Activated naive CD8-positive, alpha-beta T cell treated with anti-CD3 and anti-CD28 coated beads for 36 hours (primary cell): ENCODE measurements around the gene MCTP1. TPM values are rescaled to one million over a fixed set of nuclear protein-coding genes. Genes with fewer than 3 reads are reported as not detected.

Source experiments
- DNase-seq: peaks from one replicate; pipeline ENCODE4 v3.0.0; 2021
- H3K27ac Mint-ChIP-seq: one replicate; pipeline ENCODE4 v1.8.0; 2022; ENCODE audit warnings: mild to moderate bottlenecking, moderate library complexity, mixed read lengths
- H3K27me3 Mint-ChIP-seq: one replicate; pipeline ENCODE4 v1.8.0; 2022; ENCODE audit warnings: mild to moderate bottlenecking, mixed read lengths
- H3K36me3 Mint-ChIP-seq: one replicate; pipeline ENCODE4 v1.8.0; 2021; ENCODE audit warnings: mild to moderate bottlenecking, mixed read lengths
- H3K4me1 Mint-ChIP-seq: one replicate; pipeline ENCODE4 v1.8.0; 2021; ENCODE audit warnings: mixed read lengths
- H3K4me3 Mint-ChIP-seq: one replicate; pipeline ENCODE4 v1.8.0; 2022; ENCODE audit warnings: mild to moderate bottlenecking, moderate library complexity, mixed read lengths
- H3K9me3 Mint-ChIP-seq: one replicate; pipeline ENCODE4 v1.8.0; 2022; ENCODE audit warnings: mixed read lengths
- total RNA-seq, 2 experiments: library from RNA; stranded (reverse); gene quantifications; one replicate each; pipeline ENCODE4 v1.2.3, GENCODE V29; 2021

MCTP1 gene
- total RNA-seq, 2 experiments from 2014 or later: 1.1 to 1.3 TPM

DNA sequence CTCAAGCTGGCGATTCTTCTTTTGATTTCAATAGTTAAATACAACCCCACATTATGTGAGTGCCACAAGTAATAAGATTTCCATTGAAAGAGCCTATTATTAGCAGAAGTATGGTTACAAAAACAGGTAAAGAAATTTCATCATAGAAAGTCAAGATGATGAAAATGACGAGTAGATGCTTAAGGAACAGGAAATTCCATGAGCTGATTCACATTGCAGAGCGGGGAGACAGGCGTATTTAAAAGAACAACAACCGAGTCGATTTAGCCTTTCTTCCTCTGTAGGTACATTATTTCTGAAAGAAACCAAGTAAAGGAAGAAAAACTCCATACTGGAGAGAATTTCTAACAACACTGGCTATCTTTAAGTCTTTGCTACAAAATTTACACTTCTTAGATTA, 356.0 kb downstream of the MCTP1 start:
- Mint-ChIP-seq H3K27ac (no peak overlapping the region), H3K4me3 (no peak overlapping the region), H3K27me3 (no peaks in the 10 kb centered on the region), H3K36me3 (no peaks in the 10 kb centered on the region), H3K9me3 (no peaks in the 10 kb centered on the region), H3K4me1 (no peaks in the 10 kb centered on the region)
- DNase-seq: no peak

DNA sequence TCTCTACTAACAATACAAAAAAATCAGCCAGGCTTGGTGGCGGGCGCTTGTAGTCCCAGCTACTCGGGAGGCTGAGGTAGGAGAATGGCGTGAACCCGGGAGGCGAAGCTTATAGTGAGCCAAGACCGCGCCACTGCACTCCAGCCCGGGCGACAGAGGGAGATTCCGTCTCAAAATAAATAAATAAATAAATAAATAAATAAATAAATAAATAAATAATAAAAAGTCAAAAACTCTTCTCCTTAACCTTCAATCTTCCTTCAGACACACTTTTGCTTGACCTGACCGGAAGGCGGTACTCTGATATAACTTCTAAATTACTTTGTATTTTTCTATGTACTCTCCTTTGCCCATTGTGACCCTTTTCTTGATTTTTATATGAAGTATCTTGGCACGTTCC, 364.3 kb downstream of the MCTP1 start:
- Mint-ChIP-seq H3K27me3 (no peaks in the 10 kb centered on the region), H3K4me1 (no peaks in the 10 kb centered on the region), H3K9me3 (no peaks in the 10 kb centered on the region), H3K27ac (no peak overlapping the region), H3K4me3 (no peak overlapping the region), H3K36me3 (no peaks in the 10 kb centered on the region)
- DNase-seq: no peak

DNA sequence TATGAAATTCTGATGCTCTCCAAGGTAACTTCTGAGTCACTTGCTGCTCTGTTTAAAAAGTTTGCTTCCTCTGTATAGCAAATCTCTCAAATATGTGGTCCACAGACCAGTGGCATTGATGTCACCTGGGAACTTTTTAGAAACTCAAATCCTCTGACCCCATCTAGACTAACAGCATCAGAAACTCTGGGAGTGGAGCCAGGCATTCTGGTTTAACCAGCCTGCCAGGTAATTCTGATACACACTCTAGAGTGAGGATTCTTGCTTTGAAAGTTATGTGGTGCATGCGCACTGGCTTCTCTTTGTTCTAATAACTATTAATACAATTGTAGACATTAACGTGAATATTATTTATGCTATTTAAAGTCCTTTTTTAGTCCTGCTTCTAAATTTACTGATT, 368.3 kb downstream of the MCTP1 start:
- no peak for DNase-seq
- Mint-ChIP-seq H3K36me3 (no peaks in the 10 kb centered on the region), H3K27me3 (peaks cover 6% of the 10 kb centered on the region), H3K27ac (no peak overlapping the region), H3K4me1 (no peaks in the 10 kb centered on the region), H3K4me3 (no peak overlapping the region), H3K9me3 (no peaks in the 10 kb centered on the region)

GRCh38 chr5:94911276-94911675, 373.6 kb downstream of the MCTP1 start:
- Mint-ChIP-seq H3K4me3 (no peak overlapping the region), H3K36me3 (no peaks in the 10 kb centered on the region), H3K27ac (no peak overlapping the region)

GRCh38 chr5:94910721-94911120, 374.2 kb downstream of the MCTP1 start:
- H3K27ac Mint-ChIP-seq: no peak overlapping the region
- no peak for DNase-seq
- H3K27me3 Mint-ChIP-seq: peaks cover 9% of the 10 kb centered on the region

More at GRCh38 chr5:94911276-94911675, 373.6 kb downstream of the MCTP1 start:
- DNase-seq: no peak
- Mint-ChIP-seq H3K9me3 (no peaks in the 10 kb centered on the region), H3K27me3 (peaks cover 9% of the 10 kb centered on the region), H3K4me1 (no peaks in the 10 kb centered on the region)

GRCh38 chr5:94908889-94909480, 375.9 kb downstream of the MCTP1 start:
- Mint-ChIP-seq H3K4me3 (no peak overlapping the region), H3K4me1 (no peaks in the 10 kb centered on the region), H3K36me3 (no peaks in the 10 kb centered on the region), H3K9me3 (no peaks in the 10 kb centered on the region), H3K27ac (no peak overlapping the region), H3K27me3 (peaks cover 3% of the 10 kb centered on the region)
- no peak for DNase-seq

More at GRCh38 chr5:94910721-94911120, 374.2 kb downstream of the MCTP1 start:
- Mint-ChIP-seq H3K36me3 (no peaks in the 10 kb centered on the region), H3K9me3 (no peaks in the 10 kb centered on the region), H3K4me1 (no peaks in the 10 kb centered on the region), H3K4me3 (no peak overlapping the region)

- Mint-ChIP-seq H3K4me3 (no peak overlapping the region), H3K27me3 (peaks cover 3% of the 10 kb centered on the region), H3K9me3 (no peaks in the 10 kb centered on the region), H3K27ac (no peak overlapping the region), H3K36me3 (no peaks in the 10 kb centered on the region), H3K4me1 (no peaks in the 10 kb centered on the region)
- no peak for DNase-seq
Measured at GRCh38 chr5:94906750-94907149, 378.1 kb downstream of the MCTP1 start.

DNA sequence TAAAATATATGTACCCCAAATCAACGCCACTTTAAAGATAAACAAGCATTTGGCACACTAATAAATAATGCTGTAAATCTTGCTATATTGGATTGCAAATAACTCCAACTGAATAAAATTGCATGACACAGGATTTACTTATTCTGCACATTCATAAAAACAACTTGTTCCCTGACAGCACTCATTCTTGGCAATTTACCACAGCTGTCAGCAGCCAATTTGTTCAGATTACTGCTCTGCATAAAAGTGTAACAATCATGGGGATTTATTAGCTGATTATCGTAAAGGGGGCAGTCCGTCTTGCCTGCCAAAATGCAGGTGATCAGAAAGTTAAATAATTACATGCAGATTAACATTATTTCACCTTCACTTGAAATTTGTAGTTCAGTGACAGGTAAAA, 381.2 kb downstream of the MCTP1 start:
- Mint-ChIP-seq H3K4me3 (no peak overlapping the region), H3K27me3 (no peaks in the 10 kb centered on the region), H3K27ac (no peak overlapping the region), H3K4me1 (no peaks in the 10 kb centered on the region), H3K9me3 (peaks cover 2% of the 10 kb centered on the region), H3K36me3 (no peaks in the 10 kb centered on the region)
- no peak for DNase-seq

DNA sequence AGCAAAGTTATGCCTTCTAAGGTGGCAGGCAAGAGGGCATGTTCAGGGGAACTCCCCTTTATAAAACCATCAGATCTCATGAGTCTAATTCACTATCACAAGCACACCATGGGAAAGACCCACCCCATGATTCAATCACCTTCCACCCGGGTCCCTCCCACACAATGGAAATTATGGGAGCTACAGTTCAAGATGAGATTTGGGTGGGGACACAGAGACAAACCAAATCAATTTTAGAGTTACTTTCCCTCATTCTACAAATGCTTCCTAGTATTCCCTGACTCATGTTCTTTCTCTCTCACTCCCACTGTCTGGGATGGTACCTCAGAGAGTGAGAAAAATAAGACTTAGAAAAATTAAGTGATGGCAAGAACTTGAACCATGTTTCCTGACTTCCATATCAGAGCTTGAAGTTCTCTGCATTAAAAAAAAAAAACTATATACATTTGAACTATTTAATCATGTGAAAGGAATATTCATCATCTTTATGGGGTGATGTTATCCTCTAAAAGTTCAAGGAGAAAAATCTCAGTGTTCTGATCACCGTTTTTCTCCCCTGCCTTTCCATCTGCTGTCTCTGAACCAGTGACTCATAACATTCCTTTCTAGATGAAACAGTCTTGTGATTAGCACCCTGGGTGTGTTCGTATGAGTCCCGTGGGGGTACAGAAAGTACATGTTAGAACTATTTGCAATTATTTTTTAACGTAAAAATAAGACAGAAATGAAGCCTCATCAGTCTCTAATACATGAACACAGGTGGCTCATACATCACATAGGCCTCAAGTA, 383.5 kb downstream of the MCTP1 start:
- Mint-ChIP-seq H3K36me3 (no peaks in the 10 kb centered on the region), H3K9me3 (peaks cover 2% of the 10 kb centered on the region), H3K4me3 (no peak overlapping the region), H3K27ac (no peak overlapping the region), H3K27me3 (no peaks in the 10 kb centered on the region), H3K4me1 (no peaks in the 10 kb centered on the region)
- DNase-seq: no peak

- Mint-ChIP-seq H3K4me3 (no peak overlapping the region), H3K27ac (no peak overlapping the region), H3K36me3 (no peaks in the 10 kb centered on the region), H3K4me1 (no peaks in the 10 kb centered on the region), H3K27me3 (no peaks in the 10 kb centered on the region), H3K9me3 (peaks cover 2% of the 10 kb centered on the region)
- no peak for DNase-seq
Measured at GRCh38 chr5:94900006-94900505, 384.8 kb downstream of the MCTP1 start.

GRCh38 chr5:94893412-94894135, 391.3 kb downstream of the MCTP1 start:
- no peak overlapping the region for H3K27ac Mint-ChIP-seq
- no peak for DNase-seq
- H3K9me3 Mint-ChIP-seq: no peaks in the 10 kb centered on the region
- H3K27me3 Mint-ChIP-seq: peaks cover 4% of the 10 kb centered on the region
- H3K4me1 Mint-ChIP-seq: no peaks in the 10 kb centered on the region
- H3K36me3 Mint-ChIP-seq: no peaks in the 10 kb centered on the region
- no peak overlapping the region for H3K4me3 Mint-ChIP-seq

- no peaks in the 10 kb centered on the region for H3K36me3 Mint-ChIP-seq
- DNase-seq: no peak
- H3K4me1 Mint-ChIP-seq: no peaks in the 10 kb centered on the region
- peaks cover 4% of the 10 kb centered on the region for H3K27me3 Mint-ChIP-seq
- no peak overlapping the region for H3K4me3 Mint-ChIP-seq
- H3K27ac Mint-ChIP-seq: no peak overlapping the region
- no peaks in the 10 kb centered on the region for H3K9me3 Mint-ChIP-seq
Measured at GRCh38 chr5:94891972-94892371, 392.9 kb downstream of the MCTP1 start.

DNA sequence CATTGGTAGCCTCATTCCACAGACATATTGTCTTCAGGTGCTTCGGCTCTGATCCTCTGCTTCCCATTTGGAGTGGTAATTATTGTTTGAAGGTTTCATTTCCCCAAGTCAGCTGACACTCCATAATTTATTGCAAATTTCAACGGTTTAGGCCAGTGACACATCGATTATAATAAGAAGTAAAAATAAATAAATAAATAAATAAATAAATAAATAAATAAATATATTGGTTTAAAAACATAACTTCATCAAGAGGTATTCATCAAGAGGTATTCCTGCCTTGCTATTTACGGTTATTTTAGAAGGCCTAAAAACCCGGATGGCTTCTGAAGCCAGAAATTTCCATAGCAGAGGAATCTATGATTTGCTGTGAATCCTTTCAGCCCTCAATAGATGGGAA, 393.3 kb downstream of the MCTP1 start:
- H3K27me3 Mint-ChIP-seq: peaks cover 4% of the 10 kb centered on the region
- DNase-seq: no peak
- H3K36me3 Mint-ChIP-seq: no peaks in the 10 kb centered on the region
- no peaks in the 10 kb centered on the region for H3K9me3 Mint-ChIP-seq
- H3K4me1 Mint-ChIP-seq: no peaks in the 10 kb centered on the region
- H3K27ac Mint-ChIP-seq: no peak overlapping the region
- no peak overlapping the region for H3K4me3 Mint-ChIP-seq

- H3K4me1 Mint-ChIP-seq: no peaks in the 10 kb centered on the region
- DNase-seq: no peak
- peaks cover 4% of the 10 kb centered on the region for H3K27me3 Mint-ChIP-seq
- no peaks in the 10 kb centered on the region for H3K36me3 Mint-ChIP-seq
- H3K9me3 Mint-ChIP-seq: no peaks in the 10 kb centered on the region
- H3K27ac Mint-ChIP-seq: no peak overlapping the region
- H3K4me3 Mint-ChIP-seq: no peak overlapping the region
Measured at GRCh38 chr5:94890907-94891306, 394.0 kb downstream of the MCTP1 start.

- Mint-ChIP-seq H3K36me3 (no peaks in the 10 kb centered on the region), H3K27ac (no peak overlapping the region), H3K27me3 (peaks cover 4% of the 10 kb centered on the region), H3K4me3 (no peak overlapping the region), H3K9me3 (no peaks in the 10 kb centered on the region), H3K4me1 (no peaks in the 10 kb centered on the region)
- no peak for DNase-seq
Measured at GRCh38 chr5:94888674-94889073, 396.2 kb downstream of the MCTP1 start.
